Left ventricle myocardium inferior (tissue), 1 donor: ENCODE data around the gene ABHD17A. TPM values are rescaled to one million over a fixed set of nuclear protein-coding genes. Genes with fewer than 3 reads are reported as not detected.

ENCODE experiments used
- DNase-seq: peaks from one replicate; pipeline ENCODE4 v3.0.0-alpha.2; 2020
- H3K27ac ChIP-seq: fragments of 200-600 bp; replicated peaks from 2 replicates; pipeline ENCODE4 v1.8.0; 2021
- H3K27me3 ChIP-seq: fragments of 200-600 bp; 2 replicates; pipeline ENCODE4 v1.8.0; 2021; ENCODE audit warnings: low read depth
- H3K36me3 ChIP-seq: fragments of 200-600 bp; 2 replicates; pipeline ENCODE4 v1.8.0; 2021
- H3K4me1 ChIP-seq: fragments of 200-600 bp; 2 replicates; pipeline ENCODE4 v1.8.0; 2021
- H3K4me3 ChIP-seq: fragments of 200-600 bp; 2 replicates; pipeline ENCODE4 v1.8.0; 2021; ENCODE audit warnings: mild to moderate bottlenecking, moderate library complexity
- H3K9me3 ChIP-seq: fragments of 200-600 bp; replicated peaks from 2 replicates; pipeline ENCODE4 v1.8.0; 2021
- intact Hi-C: fragments of 100-400 bp; cut with micrococcal nuclease; formaldehyde crosslinking; loops from one replicate; pipeline ENCODE4 v1.11.0; 2022
- total RNA-seq: library from RNA; stranded (reverse); fragmentation: NEBNext Ultra II Directional; extraction: Animal tissue kit (Norgen Biotek cat#: 25700); gene quantifications from one replicate; pipeline ENCODE4 v1.2.1, GENCODE V29; 2021
- TF ChIP-seq, protein P1 (sequence below): fragments of 200-600 bp; IDR thresholded peaks from 2 replicates; pipeline ENCODE4 v1.8.0; 2021; ENCODE audit warnings: antibody characterized with exemption, mild to moderate bottlenecking, borderline replicate concordance
- donor health status: DM: no; HTN: yes; CAD: no; lungs with severe emphysema.

Gene ABHD17A
- total RNA-seq, 1 donor from 2014 or later = 55.6 TPM

DNA sequence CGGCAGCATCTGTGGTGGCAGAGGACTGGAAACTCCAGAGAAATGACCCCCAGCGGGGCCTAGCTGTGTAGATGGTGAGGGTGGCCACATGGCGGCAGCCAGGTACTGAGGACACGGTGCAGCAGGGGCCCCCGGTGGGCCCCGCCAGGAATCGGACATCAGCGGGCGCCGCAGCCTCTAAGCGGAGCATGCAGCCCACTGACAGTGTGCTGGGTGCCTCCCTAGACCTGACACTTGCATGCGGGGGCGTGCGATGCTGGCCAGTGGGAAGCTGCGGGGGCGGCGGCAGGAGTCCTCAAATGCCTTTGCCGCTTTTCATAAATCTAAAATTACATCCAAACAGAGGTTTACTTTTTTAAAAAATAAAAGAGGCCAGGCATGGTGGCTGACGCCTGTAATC lies 36.0 kb upstream of the ABHD17A start:
- Histone ChIP-seq H3K27me3 (no peaks in the 10 kb centered on the region), H3K4me1 (no peaks in the 10 kb centered on the region), H3K4me3 (no peak overlapping the region), H3K9me3 (no peaks in the 10 kb centered on the region), H3K27ac (no peak overlapping the region), H3K36me3 (peaks cover 64% of the 10 kb centered on the region)
- TF ChIP-seq, protein P1, sequence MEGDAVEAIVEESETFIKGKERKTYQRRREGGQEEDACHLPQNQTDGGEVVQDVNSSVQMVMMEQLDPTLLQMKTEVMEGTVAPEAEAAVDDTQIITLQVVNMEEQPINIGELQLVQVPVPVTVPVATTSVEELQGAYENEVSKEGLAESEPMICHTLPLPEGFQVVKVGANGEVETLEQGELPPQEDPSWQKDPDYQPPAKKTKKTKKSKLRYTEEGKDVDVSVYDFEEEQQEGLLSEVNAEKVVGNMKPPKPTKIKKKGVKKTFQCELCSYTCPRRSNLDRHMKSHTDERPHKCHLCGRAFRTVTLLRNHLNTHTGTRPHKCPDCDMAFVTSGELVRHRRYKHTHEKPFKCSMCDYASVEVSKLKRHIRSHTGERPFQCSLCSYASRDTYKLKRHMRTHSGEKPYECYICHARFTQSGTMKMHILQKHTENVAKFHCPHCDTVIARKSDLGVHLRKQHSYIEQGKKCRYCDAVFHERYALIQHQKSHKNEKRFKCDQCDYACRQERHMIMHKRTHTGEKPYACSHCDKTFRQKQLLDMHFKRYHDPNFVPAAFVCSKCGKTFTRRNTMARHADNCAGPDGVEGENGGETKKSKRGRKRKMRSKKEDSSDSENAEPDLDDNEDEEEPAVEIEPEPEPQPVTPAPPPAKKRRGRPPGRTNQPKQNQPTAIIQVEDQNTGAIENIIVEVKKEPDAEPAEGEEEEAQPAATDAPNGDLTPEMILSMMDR = no peak
- intact Hi-C loops = no loop called here
- DNase-seq = no peak

DNA sequence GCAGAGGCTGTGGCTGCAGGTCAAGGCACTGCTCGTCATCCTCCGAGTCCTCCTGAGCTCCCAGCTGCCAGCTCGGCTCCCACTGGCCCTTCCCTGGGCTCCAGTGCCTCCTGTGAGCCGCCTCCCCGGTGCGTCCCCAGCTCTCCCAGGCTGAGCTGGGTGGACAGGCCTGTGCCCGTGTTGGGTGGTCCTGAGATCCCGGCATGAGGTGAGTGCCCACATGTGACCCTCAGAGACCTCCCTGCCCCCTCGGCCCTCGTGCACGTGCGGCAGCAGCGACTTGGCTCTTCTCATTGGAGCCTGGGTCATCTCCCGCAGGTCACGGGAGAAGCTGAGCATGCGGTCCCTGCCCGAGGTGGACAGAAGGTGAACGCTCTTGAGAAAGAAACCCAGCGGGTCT lies 35.3 kb upstream of the ABHD17A start:
- DNase-seq = no peak
- Histone ChIP-seq H3K4me3 (no peak overlapping the region), H3K27ac (no peak overlapping the region), H3K9me3 (no peaks in the 10 kb centered on the region), H3K4me1 (no peaks in the 10 kb centered on the region), H3K27me3 (no peaks in the 10 kb centered on the region), H3K36me3 (peaks cover 64% of the 10 kb centered on the region)
- intact Hi-C loops = no loop called here
- TF ChIP-seq, protein P1 = no peak

DNA sequence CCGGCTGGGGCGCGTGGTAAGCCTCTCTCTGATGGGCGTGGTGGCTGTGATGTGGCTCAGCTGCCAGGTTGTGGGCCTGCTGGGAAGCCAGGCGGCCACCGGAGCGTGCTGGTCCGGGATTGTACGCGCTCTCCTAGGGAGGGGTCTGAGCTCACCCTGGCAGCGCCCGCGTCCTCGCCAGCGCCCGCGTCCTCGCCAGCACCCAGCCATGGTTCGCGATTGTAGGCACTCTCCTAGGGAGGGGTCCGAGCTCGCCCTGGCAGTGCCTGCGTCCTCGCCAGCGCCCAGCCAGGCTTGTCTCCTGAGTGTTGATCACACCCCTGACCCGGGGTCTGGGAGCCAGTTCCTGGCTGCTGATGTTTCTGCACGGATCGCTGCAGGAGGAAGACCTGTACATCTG lies 33.7 kb upstream of the ABHD17A start:
- Histone ChIP-seq H3K4me3 (no peak overlapping the region), H3K36me3 (peaks cover 61% of the 10 kb centered on the region), H3K27me3 (no peaks in the 10 kb centered on the region), H3K4me1 (no peaks in the 10 kb centered on the region), H3K27ac (no peak overlapping the region), H3K9me3 (no peaks in the 10 kb centered on the region)
- TF ChIP-seq, protein P1 = no peak
- intact Hi-C loops = no loop called here
- no peak for DNase-seq

DNA sequence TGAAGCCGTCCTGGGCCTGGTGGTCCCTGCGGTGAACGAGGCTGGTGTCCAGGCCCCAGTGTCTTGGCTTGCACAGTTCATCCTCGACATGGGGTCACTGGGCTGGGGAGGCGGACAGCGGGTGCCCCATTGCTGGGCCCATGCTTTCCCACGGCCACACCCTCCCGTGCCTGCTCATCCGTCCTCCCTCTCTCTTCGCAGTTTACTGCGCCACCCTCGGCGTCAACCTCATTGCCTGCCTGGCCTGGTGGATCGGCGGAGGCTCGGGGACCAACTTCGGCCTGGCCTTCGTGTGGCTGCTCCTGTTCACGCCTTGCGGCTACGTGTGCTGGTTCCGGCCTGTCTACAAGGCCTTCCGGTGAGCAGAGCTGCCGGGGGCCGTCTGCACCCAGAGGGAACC lies 32.6 kb upstream of the ABHD17A start:
- intact Hi-C loops = no loop called here
- H3K36me3 ChIP-seq = peaks cover 66% of the 10 kb centered on the region
- H3K4me3 ChIP-seq = no peak overlapping the region

DNA sequence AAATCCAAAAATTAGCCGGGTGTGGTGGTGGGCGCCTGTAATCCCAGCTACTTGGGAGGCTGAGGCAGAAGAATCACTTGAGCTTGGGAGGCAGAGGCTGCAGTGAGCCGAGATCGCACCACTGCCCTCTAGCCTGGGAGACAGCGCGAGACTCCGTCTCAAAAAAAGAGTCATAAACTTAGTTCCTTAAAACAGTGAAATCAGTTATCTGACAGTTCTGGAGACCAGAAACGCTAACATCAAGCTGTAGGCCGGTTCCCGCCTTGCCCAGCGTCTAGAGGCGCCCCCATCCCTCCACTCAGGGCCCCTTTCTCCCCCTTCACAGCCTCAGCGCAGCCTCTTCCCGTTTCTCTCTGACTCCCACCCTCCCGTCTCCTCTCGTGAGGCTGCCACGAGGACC lies 31.9 kb upstream of the ABHD17A start:
- no peaks in the 10 kb centered on the region for H3K9me3 ChIP-seq
- peaks cover 66% of the 10 kb centered on the region for H3K36me3 ChIP-seq
- no peak overlapping the region for H3K27ac ChIP-seq
- no peaks in the 10 kb centered on the region for H3K4me1 ChIP-seq
- no peaks in the 10 kb centered on the region for H3K27me3 ChIP-seq
- TF ChIP-seq, protein P1 = no peak
- H3K4me3 ChIP-seq = no peak overlapping the region
- no peak for DNase-seq
- intact Hi-C loops = no loop called here

More for the DNA sequence above, 32.6 kb upstream of the ABHD17A start:
- Histone ChIP-seq H3K27ac (no peak overlapping the region), H3K4me1 (no peaks in the 10 kb centered on the region), H3K27me3 (no peaks in the 10 kb centered on the region), H3K9me3 (no peaks in the 10 kb centered on the region)
- TF ChIP-seq, protein P1 = no peak
- DNase-seq = no peak
